GM06990 (cell line): ENCODE data around the gene FBH1.

Source experiments
- DNase-seq: peaks from one replicate; pipeline ENCODE4 v3.0.0-alpha.2; 2011; ENCODE audit not compliant: insufficient read length; ENCODE audit errors: extremely low read depth
- H3K27me3 ChIP-seq: replicated peaks from 2 replicates; pipeline ENCODE4 v1.6.0; 2011; ENCODE audit warnings: low read length; ENCODE audit not compliant: control insufficient read depth, insufficient read depth
- H3K36me3 ChIP-seq: 2 replicates; pipeline ENCODE4 v1.5.1; 2011; ENCODE audit warnings: low read length; ENCODE audit not compliant: control insufficient read depth, insufficient read depth
- H3K4me3 ChIP-seq: replicated peaks from 2 replicates; pipeline ENCODE4 v1.5.1; 2011; ENCODE audit warnings: low read depth, mild to moderate bottlenecking, control low read depth, low read length
- TF ChIP-seq, protein P1 (sequence below): IDR thresholded peaks from 2 replicates; pipeline ENCODE4 v1.5.1; 2011; ENCODE audit warnings: low read length, control low read depth, mild to moderate bottlenecking, inconsistent platforms; ENCODE audit not compliant: insufficient read depth, poor library complexity, severe bottlenecking

The FBH1 gene

DNA sequence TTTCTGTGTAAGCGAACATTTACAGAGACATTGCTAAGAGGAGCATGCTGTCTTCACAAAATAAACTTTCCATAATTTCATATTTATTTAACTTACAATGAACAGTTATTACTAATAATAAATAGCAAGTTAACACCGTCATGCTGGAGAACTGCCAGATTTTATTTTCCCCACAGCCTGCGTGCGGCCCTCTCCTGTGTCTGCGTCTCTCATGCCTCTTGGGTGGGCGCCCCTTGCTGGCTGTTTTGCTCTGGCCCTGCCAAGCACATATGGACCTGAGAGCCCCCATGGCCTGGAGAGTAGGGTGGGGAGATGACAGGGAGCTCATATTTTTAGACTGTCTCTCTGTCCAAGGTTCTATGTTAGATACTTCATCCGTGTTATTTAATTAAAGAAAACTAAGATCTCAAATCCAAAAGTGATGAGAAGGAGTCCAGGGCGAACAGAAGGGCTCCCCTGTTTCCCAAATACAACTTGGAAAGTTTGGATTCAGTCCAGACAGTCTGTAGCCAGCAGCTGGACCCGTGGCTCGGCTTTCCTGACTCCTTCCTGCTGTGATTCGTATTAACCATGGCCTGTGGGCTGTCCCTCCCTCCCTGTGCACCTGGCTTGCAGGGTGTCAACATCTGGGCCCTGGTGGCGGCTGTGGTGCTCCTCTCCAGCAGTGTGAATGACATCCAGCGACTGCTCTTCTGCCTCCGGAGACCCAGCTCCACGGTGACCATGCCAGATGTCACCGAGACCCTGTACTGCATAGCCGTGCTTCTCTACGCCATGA lies 20.5 kb downstream of the FBH1 start:
- Histone ChIP-seq H3K27me3 (no peaks in the 10 kb centered on the region), H3K36me3 (peaks cover 40% of the 10 kb centered on the region), H3K4me3 (no peak overlapping the region)
- TF ChIP-seq, protein P1, sequence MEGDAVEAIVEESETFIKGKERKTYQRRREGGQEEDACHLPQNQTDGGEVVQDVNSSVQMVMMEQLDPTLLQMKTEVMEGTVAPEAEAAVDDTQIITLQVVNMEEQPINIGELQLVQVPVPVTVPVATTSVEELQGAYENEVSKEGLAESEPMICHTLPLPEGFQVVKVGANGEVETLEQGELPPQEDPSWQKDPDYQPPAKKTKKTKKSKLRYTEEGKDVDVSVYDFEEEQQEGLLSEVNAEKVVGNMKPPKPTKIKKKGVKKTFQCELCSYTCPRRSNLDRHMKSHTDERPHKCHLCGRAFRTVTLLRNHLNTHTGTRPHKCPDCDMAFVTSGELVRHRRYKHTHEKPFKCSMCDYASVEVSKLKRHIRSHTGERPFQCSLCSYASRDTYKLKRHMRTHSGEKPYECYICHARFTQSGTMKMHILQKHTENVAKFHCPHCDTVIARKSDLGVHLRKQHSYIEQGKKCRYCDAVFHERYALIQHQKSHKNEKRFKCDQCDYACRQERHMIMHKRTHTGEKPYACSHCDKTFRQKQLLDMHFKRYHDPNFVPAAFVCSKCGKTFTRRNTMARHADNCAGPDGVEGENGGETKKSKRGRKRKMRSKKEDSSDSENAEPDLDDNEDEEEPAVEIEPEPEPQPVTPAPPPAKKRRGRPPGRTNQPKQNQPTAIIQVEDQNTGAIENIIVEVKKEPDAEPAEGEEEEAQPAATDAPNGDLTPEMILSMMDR, result no peak
- no peak for DNase-seq

DNA sequence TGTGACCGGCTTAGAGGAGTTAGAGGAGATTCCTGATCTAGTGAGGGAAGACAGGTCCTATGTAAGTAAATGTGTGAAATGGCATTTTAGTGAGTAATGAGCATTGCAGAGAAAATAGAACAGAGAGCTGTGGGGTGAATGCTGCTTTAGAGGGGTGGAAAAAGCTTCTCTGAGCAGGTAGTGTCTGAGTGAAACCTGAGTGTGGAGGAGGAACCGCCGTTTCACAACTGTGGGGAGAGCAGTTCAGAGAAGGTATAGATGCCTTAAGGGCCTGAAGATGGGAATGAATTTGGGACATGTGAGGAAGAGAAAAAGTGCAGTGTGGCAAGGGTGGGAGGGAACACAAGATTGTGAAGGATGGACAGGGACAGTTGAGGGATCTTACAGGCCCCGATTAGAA lies 21.6 kb downstream of the FBH1 start:
- H3K27me3 ChIP-seq, result no peaks in the 10 kb centered on the region
- TF ChIP-seq, protein P1, result no peak
- DNase-seq, result no peak
- peaks cover 37% of the 10 kb centered on the region for H3K36me3 ChIP-seq
- H3K4me3 ChIP-seq, result no peak overlapping the region

- Histone ChIP-seq H3K27me3 (no peaks in the 10 kb centered on the region), H3K4me3 (no peak overlapping the region), H3K36me3 (peaks cover 44% of the 10 kb centered on the region)
- no peak for DNase-seq
- TF ChIP-seq, protein P1, result no peak
Measured at GRCh38 chr10:5913736-5914135, 23.7 kb downstream of the FBH1 start.

DNA sequence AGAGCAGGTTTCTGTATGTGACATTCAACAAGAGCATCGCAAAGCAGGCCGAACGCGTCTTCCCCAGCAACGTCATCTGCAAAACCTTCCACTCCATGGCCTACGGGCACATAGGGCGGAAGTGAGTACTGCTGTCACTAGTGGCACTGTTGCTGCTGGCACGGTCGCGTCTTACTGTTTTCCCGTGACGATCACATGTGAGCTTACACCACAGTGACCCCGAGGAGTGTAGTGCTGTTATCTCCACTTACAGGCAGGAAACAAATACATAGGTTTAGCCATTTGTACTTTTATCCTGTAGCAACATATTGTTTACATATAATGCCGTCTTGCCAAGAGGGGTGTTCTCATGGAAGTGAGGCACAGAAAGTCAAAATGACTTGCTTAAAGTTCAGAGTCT lies 25.4 kb downstream of the FBH1 start:
- DNase-seq, result no peak
- TF ChIP-seq, protein P1, result no peak
- Histone ChIP-seq H3K4me3 (no peak overlapping the region), H3K27me3 (no peaks in the 10 kb centered on the region), H3K36me3 (peaks cover 42% of the 10 kb centered on the region)

DNA sequence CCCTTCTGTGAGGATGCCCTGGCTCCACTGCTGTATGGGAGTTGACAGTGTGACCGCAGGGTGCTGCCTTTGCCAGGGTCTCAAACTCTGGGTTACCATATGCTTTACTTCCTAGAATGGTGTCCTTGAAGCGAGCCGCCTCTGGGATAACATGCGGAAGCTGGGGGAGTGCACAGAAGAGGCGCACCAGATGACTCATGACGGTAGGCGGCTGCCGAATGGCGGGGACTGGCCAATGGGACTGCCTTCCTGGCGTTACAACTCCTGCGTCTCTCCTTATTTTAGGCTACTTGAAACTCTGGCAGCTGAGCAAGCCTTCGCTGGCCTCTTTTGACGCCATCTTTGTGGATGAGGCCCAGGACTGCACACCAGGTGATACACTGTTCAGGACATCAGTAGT lies 27.3 kb downstream of the FBH1 start:
- peaks cover 47% of the 10 kb centered on the region for H3K36me3 ChIP-seq
- TF ChIP-seq, protein P1, result no peak
- DNase-seq, result no peak
- no peaks in the 10 kb centered on the region for H3K27me3 ChIP-seq
- no peak overlapping the region for H3K4me3 ChIP-seq
